ENCODE measurements around the gene GGT5. TPM values are rescaled to one million over a fixed set of nuclear protein-coding genes. Genes with fewer than 3 reads are reported as not detected.
"Not testable (repeated sequence)": the region's sequence is repeated elsewhere in the genome, so short reads cannot be mapped to it uniquely, and the experiment has no call there.

The GGT5 gene
- total and polyA plus RNA-seq, 2 donors (not counting 1 experiment from before 2014, with no cell fraction given): under 0.01 to 9.1 TPM

GRCh38 chr22:24211716-24212115 is 33.2 kb downstream of the GGT5 start:
- not testable (repeated sequence) for H3K9me3 ChIP-seq (ENCODE audit: control insufficient read depth, insufficient read depth, low read depth, low read length); DNase-seq (ENCODE audit: low read depth in 2 of 2)

GRCh38 chr22:24210409-24210808 is 34.5 kb downstream of the GGT5 start:
- H3K27me3 ChIP-seq (ENCODE audit: control insufficient read depth, insufficient read depth, low read length); H3K79me2 ChIP-seq (ENCODE audit: control insufficient read depth, insufficient read depth, low read length); H3K9ac ChIP-seq (ENCODE audit: insufficient read depth, low read length); H2AFZ ChIP-seq (ENCODE audit: low read length); H3K36me3 ChIP-seq (ENCODE audit: control insufficient read depth, insufficient read depth, low read length); H3K4me2 ChIP-seq (ENCODE audit: extremely low read depth, insufficient read depth, low read length); H3K27ac ChIP-seq (ENCODE audit: insufficient read depth, low read length); H4K20me1 ChIP-seq (ENCODE audit: control insufficient read depth, extremely low read depth, insufficient read depth, low read length); H3K9me3 ChIP-seq (ENCODE audit: control insufficient read depth, insufficient read depth, low read depth, low read length); H3K4me3 ChIP-seq (replicated peaks in 1 of 4; ENCODE audit: control extremely low read depth in 1 of 4, insufficient read depth in 1 of 4, low read depth in 3 of 4, low read length in 4 of 4): not testable (repeated sequence)
- peaks cover 15% of the 10 kb centered on the region for H3K4me1 ChIP-seq (ENCODE audit: control insufficient read depth, extremely low read depth, insufficient read depth, low read length)
- DNase-seq (ENCODE audit: low read depth in 2 of 2): peak in 1 of 2 donors; percentile 25

More at GRCh38 chr22:24211716-24212115, 33.2 kb downstream of the GGT5 start:
- not testable (repeated sequence) for H2AFZ ChIP-seq (ENCODE audit: low read length); H3K79me2 ChIP-seq (ENCODE audit: control insufficient read depth, insufficient read depth, low read length); H3K9ac ChIP-seq (ENCODE audit: insufficient read depth, low read length); H3K27ac ChIP-seq (ENCODE audit: insufficient read depth, low read length); H3K36me3 ChIP-seq (ENCODE audit: control insufficient read depth, insufficient read depth, low read length); H3K4me2 ChIP-seq (ENCODE audit: extremely low read depth, insufficient read depth, low read length); H4K20me1 ChIP-seq (ENCODE audit: control insufficient read depth, extremely low read depth, insufficient read depth, low read length); H3K27me3 ChIP-seq (ENCODE audit: control insufficient read depth, insufficient read depth, low read length); H3K4me3 ChIP-seq (replicated peaks in 1 of 4; ENCODE audit: control extremely low read depth in 1 of 4, insufficient read depth in 1 of 4, low read depth in 3 of 4, low read length in 4 of 4)
- peaks cover 15% of the 10 kb centered on the region for H3K4me1 ChIP-seq (ENCODE audit: control insufficient read depth, extremely low read depth, insufficient read depth, low read length)

- H2AFZ ChIP-seq (ENCODE audit: low read length): no peak overlapping the region
- no peak overlapping the region for H3K27ac ChIP-seq (ENCODE audit: insufficient read depth, low read length)
- no peak for TF ChIP-seq EZH2 (IDR thresholded peaks at IDR 0.05; ENCODE audit: low read length, missing control alignments)
- no peak for TF ChIP-seq CTCF (conservative IDR thresholded peaks at IDR 0.05 in 1 of 2, IDR thresholded peaks at IDR 0.05 in 1 of 2; ENCODE audit: low read depth in 1 of 2, low read length in 2 of 2)
- H3K36me3 ChIP-seq (ENCODE audit: control insufficient read depth, insufficient read depth, low read length): no peaks in the 10 kb centered on the region
- no peak overlapping the region for H3K9ac ChIP-seq (ENCODE audit: insufficient read depth, low read length)
- peak; percentile 45 to 47 for DNase-seq (ENCODE audit: low read depth in 2 of 2)
- H3K79me2 ChIP-seq (ENCODE audit: control insufficient read depth, insufficient read depth, low read length): no peaks in the 10 kb centered on the region
- peaks cover 15% of the 10 kb centered on the region for H3K4me1 ChIP-seq (ENCODE audit: control insufficient read depth, extremely low read depth, insufficient read depth, low read length)
- H4K20me1 ChIP-seq (ENCODE audit: control insufficient read depth, extremely low read depth, insufficient read depth, low read length): no peaks in the 10 kb centered on the region
- no peaks in the 10 kb centered on the region for H3K27me3 ChIP-seq (ENCODE audit: control insufficient read depth, insufficient read depth, low read length)
- H3K4me2 ChIP-seq (ENCODE audit: extremely low read depth, insufficient read depth, low read length): no peak overlapping the region
- no peaks in the 10 kb centered on the region for H3K9me3 ChIP-seq (ENCODE audit: control insufficient read depth, insufficient read depth, low read depth, low read length)
- H3K4me3 ChIP-seq (replicated peaks in 1 of 4; ENCODE audit: control extremely low read depth in 1 of 4, insufficient read depth in 1 of 4, low read depth in 3 of 4, low read length in 4 of 4): no peak overlapping the region
Observed at GRCh38 chr22:24209687-24210086, 35.2 kb downstream of the GGT5 start.

- Histone ChIP-seq H3K9me3 (ENCODE audit: control insufficient read depth, insufficient read depth, low read depth, low read length) (no peaks in the 10 kb centered on the region), H2AFZ (ENCODE audit: low read length) (no peak overlapping the region), H3K4me1 (ENCODE audit: control insufficient read depth, extremely low read depth, insufficient read depth, low read length) (peaks cover 15% of the 10 kb centered on the region), H3K27ac (ENCODE audit: insufficient read depth, low read length) (no peak overlapping the region), H3K4me3 (replicated peaks in 1 of 4; ENCODE audit: control extremely low read depth in 1 of 4, insufficient read depth in 1 of 4, low read depth in 3 of 4, low read length in 4 of 4) (no peak overlapping the region), H3K79me2 (ENCODE audit: control insufficient read depth, insufficient read depth, low read length) (no peaks in the 10 kb centered on the region), H4K20me1 (ENCODE audit: control insufficient read depth, extremely low read depth, insufficient read depth, low read length) (no peaks in the 10 kb centered on the region), H3K36me3 (ENCODE audit: control insufficient read depth, insufficient read depth, low read length) (no peaks in the 10 kb centered on the region), H3K27me3 (ENCODE audit: control insufficient read depth, insufficient read depth, low read length) (no peaks in the 10 kb centered on the region), H3K9ac (ENCODE audit: insufficient read depth, low read length) (no peak overlapping the region), H3K4me2 (ENCODE audit: extremely low read depth, insufficient read depth, low read length) (no peak overlapping the region)
- no peak for TF ChIP-seq EZH2 (IDR thresholded peaks at IDR 0.05; ENCODE audit: low read length, missing control alignments)
- TF ChIP-seq CTCF (conservative IDR thresholded peaks at IDR 0.05 in 1 of 2, IDR thresholded peaks at IDR 0.05 in 1 of 2; ENCODE audit: low read depth in 1 of 2, low read length in 2 of 2): no peak
- no peak for DNase-seq (ENCODE audit: low read depth in 2 of 2)
Observed at GRCh38 chr22:24209016-24209415, 35.9 kb downstream of the GGT5 start.

Measured in fibroblast of lung (primary cell).